ENCODE results near the gene PLGRKT. TPM values are rescaled to one million over a fixed set of nuclear protein-coding genes. Genes with fewer than 3 reads are reported as not detected.

The PLGRKT gene
- total RNA-seq, 1 experiment from 2014 or later = 11.4 TPM

DNA sequence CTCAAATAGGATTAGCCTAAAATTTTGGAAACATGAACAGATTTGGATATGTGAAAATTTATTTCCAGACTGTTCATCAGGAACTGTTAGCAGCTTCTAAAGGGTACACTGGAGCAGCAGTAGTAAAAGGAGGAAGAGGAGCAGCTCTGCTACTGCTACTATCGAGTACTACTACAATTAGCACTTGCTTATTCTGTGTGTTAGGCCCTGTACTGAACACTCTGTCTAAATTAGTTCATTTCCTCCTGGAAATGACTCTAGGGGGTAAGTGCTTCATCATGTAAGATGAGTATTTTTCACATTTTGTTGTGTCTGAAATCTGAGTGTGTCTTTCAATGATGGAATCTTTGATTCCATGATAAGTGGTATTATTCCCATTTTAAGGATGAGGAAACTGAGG, 22.4 kb upstream of the PLGRKT start:
- Histone ChIP-seq H3K27me3 (ENCODE audit: low read length) (no peaks in the 10 kb centered on the region), H3K4me2 (ENCODE audit: low read length) (no peak overlapping the region), H3K36me3 (ENCODE audit: low read depth, low read length) (peaks cover 25% of the 10 kb centered on the region; the same call in 1 of the 2 replicates), H3F3A (ENCODE audit: low read length, unreplicated experiment) (no peaks in the 10 kb centered on the region), H3K27ac (ENCODE audit: low read length) (no peak overlapping the region), H3K4me1 (ENCODE audit: insufficient read depth, low read length) (peaks cover 12% of the 10 kb centered on the region), H4K20me1 (ENCODE audit: low read length) (no peaks in the 10 kb centered on the region), H3K9me3 (ENCODE audit: low read length) (no peaks in the 10 kb centered on the region), H3K4me3 (ENCODE audit: low read length) (no peak overlapping the region), H3K9me2 (replicated peaks; ENCODE audit: low read length) (no peaks in the 10 kb centered on the region), H2AFZ (ENCODE audit: low read length) (no peak overlapping the region), H3K79me2 (ENCODE audit: low read length) (peaks cover 14% of the 10 kb centered on the region), H3K9ac (ENCODE audit: low read length) (no peak overlapping the region)
- TF ChIP-seq EZH2phosphoT487 (IDR thresholded peaks at IDR 0.05; ENCODE audit: borderline replicate concordance, low read length) (no peak), EZH2 (IDR thresholded peaks at IDR 0.05; ENCODE audit: low read length, unreplicated experiment) (no peak)
- TF ChIP-seq, protein P1, sequence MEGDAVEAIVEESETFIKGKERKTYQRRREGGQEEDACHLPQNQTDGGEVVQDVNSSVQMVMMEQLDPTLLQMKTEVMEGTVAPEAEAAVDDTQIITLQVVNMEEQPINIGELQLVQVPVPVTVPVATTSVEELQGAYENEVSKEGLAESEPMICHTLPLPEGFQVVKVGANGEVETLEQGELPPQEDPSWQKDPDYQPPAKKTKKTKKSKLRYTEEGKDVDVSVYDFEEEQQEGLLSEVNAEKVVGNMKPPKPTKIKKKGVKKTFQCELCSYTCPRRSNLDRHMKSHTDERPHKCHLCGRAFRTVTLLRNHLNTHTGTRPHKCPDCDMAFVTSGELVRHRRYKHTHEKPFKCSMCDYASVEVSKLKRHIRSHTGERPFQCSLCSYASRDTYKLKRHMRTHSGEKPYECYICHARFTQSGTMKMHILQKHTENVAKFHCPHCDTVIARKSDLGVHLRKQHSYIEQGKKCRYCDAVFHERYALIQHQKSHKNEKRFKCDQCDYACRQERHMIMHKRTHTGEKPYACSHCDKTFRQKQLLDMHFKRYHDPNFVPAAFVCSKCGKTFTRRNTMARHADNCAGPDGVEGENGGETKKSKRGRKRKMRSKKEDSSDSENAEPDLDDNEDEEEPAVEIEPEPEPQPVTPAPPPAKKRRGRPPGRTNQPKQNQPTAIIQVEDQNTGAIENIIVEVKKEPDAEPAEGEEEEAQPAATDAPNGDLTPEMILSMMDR (conservative IDR thresholded peaks at IDR 0.05; ENCODE audit: low read depth, low read length) = no peak
- no TSS peak for BruUV-seq (replicated peaks)
- CTCF ChIA-PET = no interaction called here
- no peak for ATAC-seq
- intact Hi-C loops (cut with micrococcal nuclease) = no loop called here
- DNase-seq = no peak
- POLR2A ChIA-PET (ENCODE audit: unreplicated experiment) = no interaction called here

DNA sequence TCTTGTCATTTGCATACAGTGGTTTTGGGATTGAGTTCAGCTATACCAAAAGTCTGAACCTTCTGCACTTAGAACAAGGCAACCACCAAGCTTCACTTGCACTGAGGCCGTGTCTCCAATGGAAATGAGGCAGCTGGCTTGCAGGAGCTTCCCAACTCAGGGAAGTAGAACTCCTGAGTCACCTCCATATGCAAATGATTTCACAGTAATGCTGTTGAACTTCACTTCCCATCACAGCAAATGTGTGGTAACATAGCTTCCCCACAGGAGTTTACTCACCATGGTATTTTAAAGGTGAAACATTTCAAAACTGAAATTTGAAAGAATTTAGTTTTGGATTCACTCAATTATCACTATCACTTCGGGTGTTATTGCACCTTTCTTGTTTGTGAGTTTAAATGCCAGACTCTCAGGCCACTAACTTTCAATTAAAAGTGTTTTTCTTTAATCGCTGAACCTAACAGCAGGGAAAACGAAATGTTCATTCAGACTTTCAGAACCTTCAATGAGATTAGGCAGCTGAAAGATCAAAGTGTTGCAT, 21.6 kb upstream of the PLGRKT start:
- Histone ChIP-seq H3K27me3 (ENCODE audit: low read length) (no peaks in the 10 kb centered on the region), H3K9me2 (replicated peaks; ENCODE audit: low read length) (no peaks in the 10 kb centered on the region), H3F3A (ENCODE audit: low read length, unreplicated experiment) (no peaks in the 10 kb centered on the region), H3K9ac (ENCODE audit: low read length) (no peak overlapping the region), H3K9me3 (ENCODE audit: low read length) (no peaks in the 10 kb centered on the region), H4K20me1 (ENCODE audit: low read length) (no peaks in the 10 kb centered on the region), H2AFZ (ENCODE audit: low read length) (no peak overlapping the region), H3K79me2 (ENCODE audit: low read length) (peaks cover 22% of the 10 kb centered on the region), H3K4me3 (ENCODE audit: low read length) (no peak overlapping the region), H3K4me2 (ENCODE audit: low read length) (no peak overlapping the region), H3K27ac (ENCODE audit: low read length) (no peak overlapping the region), H3K36me3 (ENCODE audit: low read depth, low read length) (peaks cover 24% of the 10 kb centered on the region; the same call in 1 of the 2 replicates), H3K4me1 (ENCODE audit: insufficient read depth, low read length) (peaks cover 20% of the 10 kb centered on the region)
- intact Hi-C loops (cut with micrococcal nuclease) = no loop called here
- ChIA-PET POLR2A (ENCODE audit: unreplicated experiment) (no interaction called here), CTCF (no interaction called here)
- TF ChIP-seq EZH2phosphoT487 (IDR thresholded peaks at IDR 0.05; ENCODE audit: borderline replicate concordance, low read length) (no peak), EZH2 (IDR thresholded peaks at IDR 0.05; ENCODE audit: low read length, unreplicated experiment) (no peak)
- TF ChIP-seq, protein P1 (conservative IDR thresholded peaks at IDR 0.05; ENCODE audit: low read depth, low read length) = no peak
- BruUV-seq (replicated peaks) = no TSS peak
- ATAC-seq (no peak), DNase-seq (no peak)

DNA sequence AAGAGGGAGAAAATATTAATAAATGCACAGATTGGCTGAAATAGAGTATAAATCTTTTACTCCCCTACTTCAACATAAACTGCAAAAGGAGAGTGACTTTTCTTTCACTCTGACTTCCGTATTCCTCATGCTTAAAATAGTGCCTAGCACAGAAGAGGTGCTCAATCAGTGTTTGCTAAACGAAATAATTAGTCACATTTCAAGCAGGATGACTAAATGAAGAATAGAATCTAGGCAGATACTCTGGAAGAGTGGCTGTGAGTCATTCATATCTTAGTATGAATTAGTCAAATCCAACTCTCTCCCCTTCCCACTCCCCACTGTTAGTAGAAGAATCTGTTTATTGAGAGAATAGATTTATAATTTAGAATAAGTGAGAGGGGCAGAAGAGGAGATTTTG, 17.5 kb upstream of the PLGRKT start:
- no TSS peak for BruUV-seq (replicated peaks)
- Histone ChIP-seq H4K20me1 (ENCODE audit: low read length) (no peaks in the 10 kb centered on the region), H3F3A (ENCODE audit: low read length, unreplicated experiment) (no peaks in the 10 kb centered on the region), H3K36me3 (ENCODE audit: low read depth, low read length) (peaks cover 14% of the 10 kb centered on the region; the same call in 1 of the 2 replicates), H3K9me3 (ENCODE audit: low read length) (no peaks in the 10 kb centered on the region), H3K4me2 (ENCODE audit: low read length) (peak overlapping the region; percentile 73), H3K27me3 (ENCODE audit: low read length) (no peaks in the 10 kb centered on the region), H3K27ac (ENCODE audit: low read length) (peak overlapping the region; percentile 71), H3K4me1 (ENCODE audit: insufficient read depth, low read length) (peaks cover 49% of the 10 kb centered on the region), H3K9me2 (replicated peaks; ENCODE audit: low read length) (no peaks in the 10 kb centered on the region), H3K79me2 (ENCODE audit: low read length) (peaks cover 61% of the 10 kb centered on the region), H3K4me3 (ENCODE audit: low read length) (peak overlapping the region; percentile 57), H2AFZ (ENCODE audit: low read length) (no peak overlapping the region), H3K9ac (ENCODE audit: low read length) (peak overlapping the region; percentile 27)
- intact Hi-C loops (cut with micrococcal nuclease) = no loop called here
- TF ChIP-seq EZH2 (IDR thresholded peaks at IDR 0.05; ENCODE audit: low read length, unreplicated experiment) = no peak
- TF ChIP-seq EZH2phosphoT487 (IDR thresholded peaks at IDR 0.05; ENCODE audit: borderline replicate concordance, low read length) = no peak
- TF ChIP-seq, protein P1 (conservative IDR thresholded peaks at IDR 0.05; ENCODE audit: low read depth, low read length) = no peak
- ATAC-seq (peak; percentile 62), DNase-seq (peak; percentile 83)
- POLR2A ChIA-PET (ENCODE audit: unreplicated experiment) = no interaction called here
- CTCF ChIA-PET = no interaction called here
